Measurements from ENCODE around the gene PMF1. TPM values are rescaled to one million over a fixed set of nuclear protein-coding genes. Genes with fewer than 3 reads are reported as not detected.

The PMF1 gene
- total and polyA plus RNA-seq, 2 experiments from 2014 or later, result 112 to 118 TPM

DNA sequence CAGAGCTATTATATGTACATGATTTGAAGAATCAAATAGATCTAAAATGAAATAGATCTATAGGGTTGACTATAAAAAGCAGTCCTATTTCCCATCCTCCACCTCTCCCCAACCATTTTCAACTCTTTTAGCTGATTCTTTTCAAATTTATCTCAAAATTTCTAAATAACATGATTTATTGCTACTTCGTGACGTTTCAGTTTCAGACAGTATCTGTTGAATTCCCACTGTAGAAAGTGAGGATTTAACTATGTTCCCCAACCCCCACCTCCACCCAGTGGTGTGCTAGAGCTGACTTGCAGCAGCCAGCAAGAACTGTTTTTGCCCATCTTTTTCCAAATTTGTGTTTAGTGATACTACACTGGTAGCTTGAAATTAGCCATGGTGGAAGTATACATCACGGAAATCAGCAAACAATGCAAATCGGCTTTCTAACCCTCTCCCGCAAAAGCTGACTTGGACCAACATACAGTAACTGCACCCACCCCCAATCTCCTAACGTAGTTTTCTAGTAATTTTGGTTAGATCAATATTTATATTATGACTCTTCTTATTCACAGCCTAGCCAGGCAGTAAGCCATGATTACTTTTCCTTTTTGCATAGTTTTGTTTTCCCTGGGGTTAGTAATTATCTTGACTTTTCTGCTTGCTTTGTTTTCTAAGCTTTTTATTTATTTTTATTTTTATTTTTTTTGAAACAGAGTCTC, 48.5 kb upstream of the PMF1 start:
- Histone ChIP-seq H3K79me2 (replicated peaks; ENCODE audit: insufficient read depth) (no peaks in the 10 kb centered on the region), H3K4me1 (ENCODE audit: insufficient read depth) (peaks cover 20% of the 10 kb centered on the region), H3F3A (replicated peaks; ENCODE audit: low read depth) (peaks cover 4% of the 10 kb centered on the region; the same call in 1 of the 2 replicates), H3K4me2 (no peak overlapping the region), H3K9me2 (ENCODE audit: insufficient read depth) (no peaks in the 10 kb centered on the region), H4K20me1 (replicated peaks; ENCODE audit: insufficient read depth) (no peaks in the 10 kb centered on the region), H3K27me3 (ENCODE audit: insufficient read depth) (no peaks in the 10 kb centered on the region), H3K36me3 (ENCODE audit: insufficient read depth) (no peaks in the 10 kb centered on the region), H2AFZ (no peak overlapping the region), H3K27ac (ENCODE audit: low read depth) (no peak overlapping the region), H3K4me3 (no peak overlapping the region)
- no peak for TF ChIP-seq ZNF114 (CRISPR knock-in tag; IDR thresholded peaks at IDR 0.05)
- TF ChIP-seq, protein P1, sequence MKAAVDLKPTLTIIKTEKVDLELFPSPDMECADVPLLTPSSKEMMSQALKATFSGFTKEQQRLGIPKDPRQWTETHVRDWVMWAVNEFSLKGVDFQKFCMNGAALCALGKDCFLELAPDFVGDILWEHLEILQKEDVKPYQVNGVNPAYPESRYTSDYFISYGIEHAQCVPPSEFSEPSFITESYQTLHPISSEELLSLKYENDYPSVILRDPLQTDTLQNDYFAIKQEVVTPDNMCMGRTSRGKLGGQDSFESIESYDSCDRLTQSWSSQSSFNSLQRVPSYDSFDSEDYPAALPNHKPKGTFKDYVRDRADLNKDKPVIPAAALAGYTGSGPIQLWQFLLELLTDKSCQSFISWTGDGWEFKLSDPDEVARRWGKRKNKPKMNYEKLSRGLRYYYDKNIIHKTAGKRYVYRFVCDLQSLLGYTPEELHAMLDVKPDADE (IDR thresholded peaks at IDR 0.05), result no peak
- TF ChIP-seq, protein P2, sequence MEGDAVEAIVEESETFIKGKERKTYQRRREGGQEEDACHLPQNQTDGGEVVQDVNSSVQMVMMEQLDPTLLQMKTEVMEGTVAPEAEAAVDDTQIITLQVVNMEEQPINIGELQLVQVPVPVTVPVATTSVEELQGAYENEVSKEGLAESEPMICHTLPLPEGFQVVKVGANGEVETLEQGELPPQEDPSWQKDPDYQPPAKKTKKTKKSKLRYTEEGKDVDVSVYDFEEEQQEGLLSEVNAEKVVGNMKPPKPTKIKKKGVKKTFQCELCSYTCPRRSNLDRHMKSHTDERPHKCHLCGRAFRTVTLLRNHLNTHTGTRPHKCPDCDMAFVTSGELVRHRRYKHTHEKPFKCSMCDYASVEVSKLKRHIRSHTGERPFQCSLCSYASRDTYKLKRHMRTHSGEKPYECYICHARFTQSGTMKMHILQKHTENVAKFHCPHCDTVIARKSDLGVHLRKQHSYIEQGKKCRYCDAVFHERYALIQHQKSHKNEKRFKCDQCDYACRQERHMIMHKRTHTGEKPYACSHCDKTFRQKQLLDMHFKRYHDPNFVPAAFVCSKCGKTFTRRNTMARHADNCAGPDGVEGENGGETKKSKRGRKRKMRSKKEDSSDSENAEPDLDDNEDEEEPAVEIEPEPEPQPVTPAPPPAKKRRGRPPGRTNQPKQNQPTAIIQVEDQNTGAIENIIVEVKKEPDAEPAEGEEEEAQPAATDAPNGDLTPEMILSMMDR (conservative IDR thresholded peaks at IDR 0.05; ENCODE audit: low read depth in 2 of 2), result no peak
- no peak for TF ChIP-seq STAT1 (IDR thresholded peaks at IDR 0.05; ENCODE audit: unreplicated experiment)
- TF ChIP-seq CREB1 (CRISPR knock-in tag; IDR thresholded peaks at IDR 0.05; ENCODE audit: low read depth), result no peak
- TF ChIP-seq EZH2 (IDR thresholded peaks at IDR 0.05; ENCODE audit: low read depth, unreplicated experiment), result no peak
- TF ChIP-seq, protein P3, sequence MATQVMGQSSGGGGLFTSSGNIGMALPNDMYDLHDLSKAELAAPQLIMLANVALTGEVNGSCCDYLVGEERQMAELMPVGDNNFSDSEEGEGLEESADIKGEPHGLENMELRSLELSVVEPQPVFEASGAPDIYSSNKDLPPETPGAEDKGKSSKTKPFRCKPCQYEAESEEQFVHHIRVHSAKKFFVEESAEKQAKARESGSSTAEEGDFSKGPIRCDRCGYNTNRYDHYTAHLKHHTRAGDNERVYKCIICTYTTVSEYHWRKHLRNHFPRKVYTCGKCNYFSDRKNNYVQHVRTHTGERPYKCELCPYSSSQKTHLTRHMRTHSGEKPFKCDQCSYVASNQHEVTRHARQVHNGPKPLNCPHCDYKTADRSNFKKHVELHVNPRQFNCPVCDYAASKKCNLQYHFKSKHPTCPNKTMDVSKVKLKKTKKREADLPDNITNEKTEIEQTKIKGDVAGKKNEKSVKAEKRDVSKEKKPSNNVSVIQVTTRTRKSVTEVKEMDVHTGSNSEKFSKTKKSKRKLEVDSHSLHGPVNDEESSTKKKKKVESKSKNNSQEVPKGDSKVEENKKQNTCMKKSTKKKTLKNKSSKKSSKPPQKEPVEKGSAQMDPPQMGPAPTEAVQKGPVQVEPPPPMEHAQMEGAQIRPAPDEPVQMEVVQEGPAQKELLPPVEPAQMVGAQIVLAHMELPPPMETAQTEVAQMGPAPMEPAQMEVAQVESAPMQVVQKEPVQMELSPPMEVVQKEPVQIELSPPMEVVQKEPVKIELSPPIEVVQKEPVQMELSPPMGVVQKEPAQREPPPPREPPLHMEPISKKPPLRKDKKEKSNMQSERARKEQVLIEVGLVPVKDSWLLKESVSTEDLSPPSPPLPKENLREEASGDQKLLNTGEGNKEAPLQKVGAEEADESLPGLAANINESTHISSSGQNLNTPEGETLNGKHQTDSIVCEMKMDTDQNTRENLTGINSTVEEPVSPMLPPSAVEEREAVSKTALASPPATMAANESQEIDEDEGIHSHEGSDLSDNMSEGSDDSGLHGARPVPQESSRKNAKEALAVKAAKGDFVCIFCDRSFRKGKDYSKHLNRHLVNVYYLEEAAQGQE (IDR thresholded peaks at IDR 0.05; ENCODE audit: unreplicated experiment), result no peak
- TF ChIP-seq JUNB (IDR thresholded peaks at IDR 0.05; ENCODE audit: unreplicated experiment), result no peak
- TF ChIP-seq, protein P4, sequence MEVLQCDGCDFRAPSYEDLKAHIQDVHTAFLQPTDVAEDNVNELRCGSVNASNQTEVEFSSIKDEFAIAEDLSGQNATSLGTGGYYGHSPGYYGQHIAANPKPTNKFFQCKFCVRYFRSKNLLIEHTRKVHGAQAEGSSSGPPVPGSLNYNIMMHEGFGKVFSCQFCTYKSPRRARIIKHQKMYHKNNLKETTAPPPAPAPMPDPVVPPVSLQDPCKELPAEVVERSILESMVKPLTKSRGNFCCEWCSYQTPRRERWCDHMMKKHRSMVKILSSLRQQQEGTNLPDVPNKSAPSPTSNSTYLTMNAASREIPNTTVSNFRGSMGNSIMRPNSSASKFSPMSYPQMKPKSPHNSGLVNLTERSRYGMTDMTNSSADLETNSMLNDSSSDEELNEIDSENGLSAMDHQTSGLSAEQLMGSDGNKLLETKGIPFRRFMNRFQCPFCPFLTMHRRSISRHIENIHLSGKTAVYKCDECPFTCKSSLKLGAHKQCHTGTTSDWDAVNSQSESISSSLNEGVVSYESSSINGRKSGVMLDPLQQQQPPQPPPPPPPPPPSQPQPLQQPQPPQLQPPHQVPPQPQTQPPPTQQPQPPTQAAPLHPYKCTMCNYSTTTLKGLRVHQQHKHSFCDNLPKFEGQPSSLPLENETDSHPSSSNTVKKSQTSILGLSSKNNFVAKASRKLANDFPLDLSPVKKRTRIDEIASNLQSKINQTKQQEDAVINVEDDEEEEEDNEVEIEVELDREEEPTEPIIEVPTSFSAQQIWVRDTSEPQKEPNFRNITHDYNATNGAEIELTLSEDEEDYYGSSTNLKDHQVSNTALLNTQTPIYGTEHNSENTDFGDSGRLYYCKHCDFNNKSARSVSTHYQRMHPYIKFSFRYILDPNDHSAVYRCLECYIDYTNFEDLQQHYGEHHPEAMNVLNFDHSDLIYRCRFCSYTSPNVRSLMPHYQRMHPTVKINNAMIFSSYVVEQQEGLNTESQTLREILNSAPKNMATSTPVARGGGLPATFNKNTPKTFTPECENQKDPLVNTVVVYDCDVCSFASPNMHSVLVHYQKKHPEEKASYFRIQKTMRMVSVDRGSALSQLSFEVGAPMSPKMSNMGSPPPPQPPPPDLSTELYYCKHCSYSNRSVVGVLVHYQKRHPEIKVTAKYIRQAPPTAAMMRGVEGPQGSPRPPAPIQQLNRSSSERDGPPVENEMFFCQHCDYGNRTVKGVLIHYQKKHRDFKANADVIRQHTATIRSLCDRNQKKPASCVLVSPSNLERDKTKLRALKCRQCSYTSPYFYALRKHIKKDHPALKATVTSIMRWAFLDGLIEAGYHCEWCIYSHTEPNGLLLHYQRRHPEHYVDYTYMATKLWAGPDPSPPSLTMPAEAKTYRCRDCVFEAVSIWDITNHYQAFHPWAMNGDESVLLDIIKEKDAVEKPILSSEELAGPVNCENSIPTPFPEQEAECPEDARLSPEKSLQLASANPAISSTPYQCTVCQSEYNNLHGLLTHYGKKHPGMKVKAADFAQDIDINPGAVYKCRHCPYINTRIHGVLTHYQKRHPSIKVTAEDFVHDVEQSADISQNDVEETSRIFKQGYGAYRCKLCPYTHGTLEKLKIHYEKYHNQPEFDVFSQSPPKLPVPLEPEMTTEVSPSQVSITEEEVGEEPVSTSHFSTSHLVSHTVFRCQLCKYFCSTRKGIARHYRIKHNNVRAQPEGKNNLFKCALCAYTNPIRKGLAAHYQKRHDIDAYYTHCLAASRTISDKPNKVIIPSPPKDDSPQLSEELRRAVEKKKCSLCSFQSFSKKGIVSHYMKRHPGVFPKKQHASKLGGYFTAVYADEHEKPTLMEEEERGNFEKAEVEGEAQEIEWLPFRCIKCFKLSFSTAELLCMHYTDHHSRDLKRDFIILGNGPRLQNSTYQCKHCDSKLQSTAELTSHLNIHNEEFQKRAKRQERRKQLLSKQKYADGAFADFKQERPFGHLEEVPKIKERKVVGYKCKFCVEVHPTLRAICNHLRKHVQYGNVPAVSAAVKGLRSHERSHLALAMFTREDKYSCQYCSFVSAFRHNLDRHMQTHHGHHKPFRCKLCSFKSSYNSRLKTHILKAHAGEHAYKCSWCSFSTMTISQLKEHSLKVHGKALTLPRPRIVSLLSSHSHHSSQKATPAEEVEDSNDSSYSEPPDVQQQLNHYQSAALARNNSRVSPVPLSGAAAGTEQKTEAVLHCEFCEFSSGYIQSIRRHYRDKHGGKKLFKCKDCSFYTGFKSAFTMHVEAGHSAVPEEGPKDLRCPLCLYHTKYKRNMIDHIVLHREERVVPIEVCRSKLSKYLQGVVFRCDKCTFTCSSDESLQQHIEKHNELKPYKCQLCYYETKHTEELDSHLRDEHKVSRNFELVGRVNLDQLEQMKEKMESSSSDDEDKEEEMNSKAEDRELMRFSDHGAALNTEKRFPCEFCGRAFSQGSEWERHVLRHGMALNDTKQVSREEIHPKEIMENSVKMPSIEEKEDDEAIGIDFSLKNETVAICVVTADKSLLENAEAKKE (CRISPR knock-in tag; IDR thresholded peaks at IDR 0.05), result no peak
- TF ChIP-seq POLR2AphosphoS5 (IDR thresholded peaks at IDR 0.05; ENCODE audit: low read depth), result no peak
- TF ChIP-seq EZH2phosphoT487 (IDR thresholded peaks at IDR 0.05; ENCODE audit: unreplicated experiment), result no peak
- Mint-ChIP-seq H3K9me3 (no peaks in the 10 kb centered on the region), H3K27me3 (ENCODE audit: insufficient read depth, low read depth, poor library complexity) (peaks cover 7% of the 10 kb centered on the region), H3K4me3 (no peak overlapping the region), H3K4me1 (peaks cover 18% of the 10 kb centered on the region), H3K36me3 (ENCODE audit: low read depth) (peaks cover 4% of the 10 kb centered on the region; the same call in 1 of the 3 replicates), H3K27ac (no peak overlapping the region)
- ATAC-seq (no peak), DNase-seq (ENCODE audit: low spot score) (no peak)
